NCI-H446 (cell line): Measurements from ENCODE around the gene EDEM1.

Experiments used
- DNase-seq, 2 experiments: peaks; one replicate each; lab custom pipeline; 2025; lab: John Stamatoyannopoulos, UW

Gene EDEM1

GRCh38 chr3:5198986-5199731, 11.7 kb downstream of the EDEM1 start:
- no peak for DNase-seq

DNA sequence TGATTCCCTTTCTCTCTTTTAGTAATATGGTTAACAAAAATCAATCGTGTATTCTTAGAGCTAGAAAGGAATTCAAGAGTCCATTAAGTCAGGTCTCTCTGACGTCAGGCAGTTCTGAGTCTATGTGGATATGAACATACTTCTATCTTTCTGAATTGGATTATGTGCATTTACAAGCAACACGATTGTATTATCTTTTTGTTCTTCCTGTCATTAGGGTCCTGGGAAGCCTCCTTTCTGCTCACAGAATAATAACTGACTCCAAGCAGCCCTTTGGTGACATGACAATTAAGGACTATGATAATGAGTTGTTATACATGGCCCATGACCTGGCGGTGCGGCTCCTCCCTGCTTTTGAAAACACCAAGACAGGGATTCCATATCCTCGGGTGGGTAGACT, 14.0 kb downstream of the EDEM1 start:
- no peak for DNase-seq

GRCh38 chr3:5202222-5202621, 14.7 kb downstream of the EDEM1 start:
- DNase-seq = no peak

- DNase-seq = no peak
Observed at GRCh38 chr3:5205165-5205941, 17.8 kb downstream of the EDEM1 start.

GRCh38 chr3:5210926-5211325, 23.4 kb downstream of the EDEM1 start:
- no peak for DNase-seq

DNA sequence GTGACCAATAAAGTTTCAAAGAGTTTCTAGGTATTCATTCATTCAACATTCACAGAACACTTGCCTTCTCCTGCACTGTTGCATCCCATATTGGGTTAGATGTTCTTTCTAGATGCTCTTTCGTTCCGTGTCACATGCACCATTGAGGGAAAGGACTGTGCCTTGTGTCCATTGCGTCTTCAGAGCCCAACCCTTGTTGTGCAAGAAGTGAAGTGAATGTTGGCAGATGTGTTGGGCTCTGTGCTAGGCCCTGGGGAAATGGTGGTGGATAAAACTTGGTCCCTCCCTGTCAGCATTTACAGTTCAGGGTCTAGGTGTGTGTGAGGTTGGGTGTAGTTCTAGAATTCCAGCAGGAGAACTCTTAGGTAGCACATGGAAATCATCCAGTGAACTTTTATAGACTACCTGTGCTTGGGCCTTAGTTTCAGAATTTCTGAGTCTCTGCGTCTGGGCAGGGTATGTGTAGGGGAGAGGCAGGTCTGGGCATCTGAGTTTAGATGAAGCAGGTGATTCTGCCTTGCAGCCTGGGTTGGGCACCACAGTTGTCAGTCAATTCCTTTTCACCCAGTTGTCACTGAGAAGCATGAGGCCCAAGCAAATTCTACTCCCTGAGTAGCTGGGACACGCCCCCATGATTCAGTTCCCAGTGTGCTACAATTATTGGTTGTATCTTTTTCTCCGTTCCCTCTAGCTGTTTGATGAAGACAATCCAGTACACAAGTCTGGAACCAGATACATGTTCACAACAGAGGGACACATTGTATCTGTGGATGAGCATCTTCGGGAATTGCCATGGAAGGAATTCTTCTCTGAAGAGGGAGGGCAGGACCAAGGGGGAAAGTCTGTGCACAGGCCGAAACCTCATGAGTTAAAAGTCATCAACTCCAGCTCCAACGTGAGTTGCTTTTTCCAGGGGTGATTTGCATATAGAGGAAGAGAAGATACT, 25.4 kb downstream of the EDEM1 start:
- no peak for DNase-seq

GRCh38 chr3:5213574-5213966, 26.1 kb downstream of the EDEM1 start:
- no peak for DNase-seq

DNA sequence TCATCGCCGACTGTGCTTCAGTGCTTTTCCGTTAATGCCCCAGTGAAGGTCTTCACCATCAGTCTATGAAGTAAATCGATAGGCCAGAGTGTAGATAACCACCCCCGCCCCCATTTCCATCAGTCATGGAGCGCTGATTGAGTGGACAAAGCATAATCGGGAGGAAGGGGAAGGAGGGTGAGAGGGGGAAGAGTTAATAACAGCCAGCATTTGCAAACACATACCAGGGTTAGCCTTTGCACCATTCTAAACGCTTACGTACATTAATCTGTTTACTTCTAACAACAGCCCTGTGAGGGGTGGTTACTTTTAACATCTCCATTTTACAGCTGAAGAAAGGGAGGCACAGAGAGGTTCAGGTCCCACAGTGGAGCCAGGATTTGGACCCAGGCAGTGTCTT, 26.8 kb downstream of the EDEM1 start:
- DNase-seq = no peak

DNA sequence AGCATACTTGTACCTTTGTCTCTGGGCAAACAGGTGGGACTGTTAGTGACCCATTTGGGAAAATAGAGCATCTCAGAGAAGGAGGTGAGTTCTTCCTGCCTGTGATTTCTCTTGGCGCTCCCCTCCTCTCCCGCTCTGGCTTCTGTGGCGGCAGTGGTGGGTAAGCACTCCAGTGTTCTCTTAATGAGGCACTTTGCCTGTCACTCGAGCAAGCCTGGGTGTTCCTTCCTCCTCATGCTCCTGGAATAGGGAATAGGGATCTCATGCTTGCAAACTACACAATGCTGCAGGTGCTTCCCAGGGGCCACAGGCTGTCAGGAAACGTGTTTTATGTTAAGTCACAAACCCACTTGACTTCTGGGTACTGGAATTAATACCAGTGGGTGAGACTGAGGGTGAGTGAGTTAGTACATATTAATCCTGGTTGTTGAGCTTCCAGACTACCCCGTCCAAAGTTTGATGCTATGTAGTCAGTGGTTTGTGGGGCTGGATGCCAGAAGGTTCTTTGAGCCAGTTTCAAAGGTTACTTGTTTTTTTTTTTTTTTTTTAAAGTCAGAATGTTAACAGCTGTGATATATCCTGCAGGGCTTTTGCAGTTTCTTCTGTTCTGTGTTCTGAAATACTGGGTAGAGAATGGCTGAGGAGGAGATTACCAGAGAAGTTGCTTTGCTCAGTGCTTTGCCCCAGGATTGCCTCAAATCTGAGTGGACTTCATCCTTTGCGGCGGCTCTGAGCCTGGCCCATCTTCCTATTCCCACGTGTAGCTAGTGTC, 30.5 kb downstream of the EDEM1 start:
- no peak for DNase-seq

DNA sequence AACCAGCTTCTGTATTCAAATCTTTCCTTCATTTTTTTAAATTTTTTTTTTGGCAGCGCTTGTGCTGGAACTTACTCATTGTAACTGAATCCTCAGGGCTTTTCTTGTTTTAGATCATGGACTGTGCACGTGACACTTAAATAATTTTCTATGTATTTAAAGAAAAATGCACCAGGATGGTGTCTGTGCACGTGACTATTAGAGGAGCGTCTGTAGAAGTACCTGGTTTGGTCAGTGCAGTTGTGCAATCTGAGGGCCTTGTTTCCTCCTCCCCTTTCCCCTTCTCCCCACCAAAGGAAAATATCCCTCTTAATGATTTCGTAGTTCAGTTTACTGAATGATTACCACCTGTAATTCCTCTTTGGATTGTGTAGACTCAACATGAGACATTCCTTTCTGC, 31.3 kb downstream of the EDEM1 start:
- DNase-seq = no peak

DNA sequence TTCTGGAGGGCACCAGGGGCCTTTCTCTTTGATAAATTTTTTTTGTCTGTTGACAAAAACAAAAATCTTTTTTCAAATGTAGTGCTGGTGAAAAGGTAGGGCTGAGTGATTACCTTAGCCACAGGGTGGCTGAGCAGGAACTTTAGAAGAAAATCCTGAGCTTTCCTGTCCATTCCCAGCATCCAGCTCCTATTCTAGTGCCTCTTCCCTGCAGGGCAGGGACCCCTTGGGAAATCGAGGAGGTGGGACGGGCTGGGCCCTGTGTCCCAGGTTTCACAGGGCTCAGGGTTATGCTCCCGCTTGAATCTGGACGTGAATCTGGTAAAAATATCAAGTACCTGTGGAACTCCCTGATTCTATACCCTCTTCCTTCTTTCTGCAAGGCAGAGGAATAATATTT, 31.7 kb downstream of the EDEM1 start:
- no peak for DNase-seq

DNA sequence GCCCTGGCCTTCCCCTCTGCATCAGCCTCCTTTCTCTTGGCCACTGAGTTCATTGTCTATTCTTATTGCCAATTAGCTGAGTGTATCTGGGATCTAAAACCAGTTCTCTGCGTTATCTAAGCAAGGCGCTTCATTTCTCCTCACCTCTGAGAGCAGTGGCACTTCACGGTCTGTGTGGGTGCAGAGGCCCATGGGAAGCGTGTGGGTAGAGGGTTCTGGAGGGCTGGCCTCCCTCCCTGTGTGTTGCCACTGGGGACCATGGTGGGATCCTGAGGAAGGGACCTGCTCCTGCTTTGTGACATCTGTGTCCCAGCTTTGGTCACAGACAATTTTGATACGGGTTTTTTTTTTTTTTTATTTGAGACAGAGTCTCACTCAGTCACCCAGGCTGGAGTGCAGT, 32.7 kb downstream of the EDEM1 start:
- DNase-seq = no peak

DNA sequence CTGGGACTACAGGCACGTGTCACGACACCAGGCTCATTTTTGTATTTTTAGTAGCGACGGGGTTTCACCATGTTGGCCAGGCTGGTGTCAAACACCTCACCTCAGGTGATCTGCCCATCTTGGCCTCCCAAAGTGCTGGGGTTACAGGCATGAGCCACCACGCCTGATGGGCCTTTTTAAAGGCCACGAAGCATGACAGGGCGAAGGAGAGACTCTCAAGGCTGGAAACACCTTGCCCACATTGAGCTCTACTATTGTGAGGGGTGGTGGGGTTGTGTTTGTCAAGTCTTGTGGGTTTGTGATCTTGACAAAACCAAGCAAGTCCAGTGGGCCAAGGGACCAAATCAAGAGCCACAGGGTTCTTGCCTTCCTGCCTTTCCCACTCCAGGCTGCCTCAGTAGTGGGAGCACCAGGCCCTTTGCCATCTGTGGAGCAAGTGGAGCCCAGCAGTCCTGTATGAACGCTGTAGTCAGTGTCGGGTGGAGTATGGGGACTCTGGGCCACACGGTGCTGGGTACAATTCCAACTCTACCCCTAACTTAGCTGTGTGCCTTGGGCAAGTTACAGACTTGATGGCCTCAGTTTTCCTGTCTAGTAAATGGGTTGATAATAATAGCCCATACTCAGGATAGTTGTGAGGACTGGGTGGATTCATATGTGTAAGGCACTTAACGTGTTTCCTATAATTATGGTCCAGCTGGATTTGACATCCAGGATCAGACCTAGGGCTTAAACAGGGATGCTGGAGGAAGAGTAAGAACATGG, 33.3 kb downstream of the EDEM1 start:
- DNase-seq = no peak

GRCh38 chr3:5221701-5222100, 34.2 kb downstream of the EDEM1 start:
- no peak for DNase-seq

DNA sequence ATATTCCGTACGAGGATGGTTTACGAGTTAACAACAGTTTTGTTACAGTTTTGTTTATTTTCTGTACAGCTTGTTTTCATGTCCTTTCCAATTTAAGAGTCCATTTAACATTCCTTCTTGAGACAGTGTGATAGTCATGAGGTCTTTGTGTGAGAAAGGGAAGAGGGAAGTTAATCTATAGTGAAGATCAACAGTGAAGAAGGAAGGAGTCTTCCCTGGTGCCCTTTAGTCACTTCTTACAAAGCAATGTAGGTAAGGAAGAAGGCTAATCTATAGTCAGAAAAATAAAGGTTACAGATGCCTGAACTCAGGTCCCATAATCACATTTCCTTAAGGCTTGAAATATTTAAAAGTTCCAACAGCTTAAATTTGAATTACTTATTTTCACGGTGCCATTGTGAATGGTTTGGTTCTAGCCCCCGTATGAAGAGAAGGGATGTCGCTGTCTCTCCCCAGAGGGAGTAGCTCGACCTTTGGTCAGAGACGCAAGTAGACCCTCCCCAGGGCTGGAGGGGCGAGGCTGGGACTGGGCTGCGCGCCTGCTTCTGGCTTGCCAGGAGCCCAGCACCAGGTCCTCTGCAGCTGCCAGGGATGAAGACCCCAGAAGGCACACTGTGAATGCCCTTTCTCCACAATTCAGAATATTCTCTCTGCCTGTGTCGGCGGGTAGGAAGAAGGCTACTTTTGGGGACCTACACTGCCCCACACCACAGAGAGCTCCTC, 34.9 kb downstream of the EDEM1 start:
- DNase-seq = no peak

GRCh38 chr3:5226783-5227182, 39.3 kb downstream of the EDEM1 start:
- DNase-seq = peak in 1 of 2 experiments; percentile 38

DNA sequence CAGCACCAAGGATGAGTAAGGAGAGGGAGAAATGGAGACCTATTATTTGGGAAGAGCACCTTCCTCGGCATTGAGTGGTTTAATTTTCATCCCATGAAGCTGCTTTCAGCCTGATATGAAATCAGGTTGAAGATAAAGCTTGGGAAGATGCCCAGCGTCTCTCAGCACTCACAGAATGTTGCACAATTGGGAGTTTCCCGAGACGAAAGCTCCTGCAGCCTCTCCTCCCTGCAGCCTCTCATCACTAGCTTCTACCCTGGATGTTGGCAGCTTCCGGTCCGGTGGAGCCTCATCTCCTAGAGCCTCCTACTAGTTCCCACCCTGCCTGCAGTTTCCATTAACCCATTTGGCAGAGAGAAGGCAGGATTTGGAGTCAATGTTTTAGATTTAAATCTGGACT, 40.3 kb downstream of the EDEM1 start:
- DNase-seq = no peak

- no peak for DNase-seq
Observed at GRCh38 chr3:5229414-5229813, 41.9 kb downstream of the EDEM1 start.

DNA sequence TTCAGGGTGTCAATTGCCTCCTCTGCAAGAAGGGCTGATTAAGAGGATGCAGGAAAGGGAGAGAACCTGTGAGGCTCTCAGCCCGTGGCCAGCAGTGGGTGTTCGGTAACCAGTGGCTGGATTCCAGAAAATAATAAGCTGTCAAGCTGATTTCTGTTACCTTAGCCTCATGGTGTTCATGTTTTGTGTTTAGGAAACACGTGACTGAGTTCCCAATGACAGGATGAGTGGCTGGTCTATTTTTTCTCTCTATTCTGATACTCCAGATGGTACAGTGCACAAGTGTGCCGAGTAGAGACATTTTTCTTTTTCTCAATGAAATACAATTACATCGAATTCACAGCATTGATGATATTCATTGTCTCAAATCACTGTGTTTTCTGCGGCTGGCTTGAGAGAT, 43.6 kb downstream of the EDEM1 start:
- no peak for DNase-seq

DNA sequence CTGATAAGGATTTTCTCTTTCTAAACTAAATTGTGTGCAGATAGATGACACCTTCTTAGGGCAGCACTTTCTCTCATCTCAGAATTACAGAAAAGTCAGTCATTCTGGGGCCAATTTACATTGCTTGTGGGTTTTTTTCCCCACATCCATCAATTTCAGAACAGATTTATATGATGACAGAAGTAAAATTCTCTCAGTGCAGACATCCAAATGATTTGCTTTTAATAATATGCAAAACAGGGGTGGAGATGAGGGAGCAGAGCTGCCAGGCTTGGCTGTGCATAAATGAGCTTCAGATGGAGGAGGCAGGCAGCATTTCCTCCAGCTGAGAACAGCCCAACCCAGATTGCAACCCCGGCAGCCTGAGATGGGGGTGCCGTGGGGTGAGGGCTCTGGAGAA, 44.0 kb downstream of the EDEM1 start:
- no peak for DNase-seq
